Astrocyte (in vitro differentiated cells and primary cell): ENCODE results near the gene LDAH. TPM values are rescaled to one million over a fixed set of nuclear protein-coding genes. Genes with fewer than 3 reads are reported as not detected.

Experiments
- DNase-seq: peaks from one replicate; pipeline ENCODE4 v3.0.0-alpha.2; 2010; ENCODE audit warnings: low read depth
- FAIRE-seq: peaks from 2 replicates; lab custom pipeline; 2011; peaks lifted over from hg19 to GRCh38; lab: Jason Lieb, UNC
- H2AFZ ChIP-seq: 2 replicates; pipeline ENCODE4 v1.6.0; 2012; ENCODE audit warnings: low read depth, low read length, inconsistent platforms
- H3K27ac ChIP-seq: 2 replicates; pipeline ENCODE4 v1.5.1; 2011; ENCODE audit warnings: low read depth, low read length, inconsistent platforms
- H3K27me3 ChIP-seq: 2 replicates; pipeline ENCODE4 v1.6.0; 2011; ENCODE audit warnings: low read length, inconsistent platforms; ENCODE audit not compliant: insufficient read depth
- H3K36me3 ChIP-seq: 2 replicates; pipeline ENCODE4 v1.5.1; 2011; ENCODE audit warnings: low read length, inconsistent platforms; ENCODE audit not compliant: insufficient read depth
- H3K4me1 ChIP-seq: 2 replicates; pipeline ENCODE4 v1.5.1; 2011; ENCODE audit warnings: low read length, inconsistent platforms; ENCODE audit not compliant: insufficient read depth
- H3K4me2 ChIP-seq: 2 replicates; pipeline ENCODE4 v1.6.0; 2012; ENCODE audit warnings: low read length, inconsistent platforms
- H3K4me3 ChIP-seq: 2 replicates; pipeline ENCODE4 v1.5.1; 2011; ENCODE audit warnings: low read depth, mild to moderate bottlenecking, low read length, inconsistent platforms; ENCODE audit not compliant: insufficient read depth
- H3K79me2 ChIP-seq: 2 replicates; pipeline ENCODE4 v1.6.0; 2012; ENCODE audit warnings: mild to moderate bottlenecking, low read length, inconsistent platforms; ENCODE audit not compliant: insufficient read depth
- H3K9ac ChIP-seq: 2 replicates; pipeline ENCODE4 v1.6.0; 2012; ENCODE audit warnings: mild to moderate bottlenecking, low read length, inconsistent platforms
- H3K9me3 ChIP-seq: 2 replicates; pipeline ENCODE4 v1.5.1; 2012; ENCODE audit warnings: low read depth, mild to moderate bottlenecking, low read length, inconsistent platforms; ENCODE audit not compliant: insufficient read depth
- H4K20me1 ChIP-seq: 2 replicates; pipeline ENCODE4 v1.6.0; 2012; ENCODE audit warnings: low read length, inconsistent platforms; ENCODE audit not compliant: insufficient read depth
- H3K27ac Mint-ChIP-seq: one replicate; pipeline ENCODE4 v1.8.0; 2021; ENCODE audit warnings: mild to moderate bottlenecking, mixed read lengths; ENCODE audit not compliant: unreplicated experiment
- H3K27me3 Mint-ChIP-seq: one replicate; pipeline ENCODE4 v1.8.0; 2021; ENCODE audit warnings: low read depth, mixed read lengths; ENCODE audit not compliant: unreplicated experiment
- H3K36me3 Mint-ChIP-seq: one replicate; pipeline ENCODE4 v1.8.0; 2021; ENCODE audit warnings: low read depth, mixed read lengths; ENCODE audit not compliant: unreplicated experiment
- H3K4me1 Mint-ChIP-seq: one replicate; pipeline ENCODE4 v1.8.0; 2021; ENCODE audit warnings: low read depth, mixed read lengths; ENCODE audit not compliant: unreplicated experiment
- H3K4me3 Mint-ChIP-seq: one replicate; pipeline ENCODE4 v1.8.0; 2021; ENCODE audit warnings: mild to moderate bottlenecking, moderate library complexity, mixed read lengths; ENCODE audit not compliant: unreplicated experiment
- H3K9me3 Mint-ChIP-seq: one replicate; pipeline ENCODE4 v1.8.0; 2021; ENCODE audit warnings: mild to moderate bottlenecking, mixed read lengths; ENCODE audit not compliant: unreplicated experiment
- CTCF ChIP-seq: IDR thresholded peaks from 2 replicates; pipeline ENCODE4 v1.5.1; 2011; ENCODE audit warnings: low read depth, mild to moderate bottlenecking, inconsistent platforms, low read length, moderate library complexity; ENCODE audit not compliant: insufficient read depth
- EZH2 ChIP-seq: IDR thresholded peaks from 2 replicates; pipeline ENCODE4 v1.6.1; 2012; ENCODE audit warnings: mild to moderate bottlenecking, low read length, inconsistent platforms; ENCODE audit not compliant: insufficient read depth
- total RNA-seq: library from RNA; stranded (reverse); gene quantifications from 2 replicates; pipeline ENCODE4 v1.2.1, GENCODE V29; 2021

Gene LDAH
- total RNA-seq, 1 donor from 2014 or later, result 19.3 TPM

- Histone ChIP-seq H3K79me2 (peaks cover 16% of the 10 kb centered on the region), H3K9ac (no peak overlapping the region), H2AFZ (no peak overlapping the region), H3K27ac (no peak overlapping the region), H3K27me3 (no peaks in the 10 kb centered on the region), H3K4me3 (no peak overlapping the region), H3K36me3 (no peaks in the 10 kb centered on the region), H4K20me1 (peaks cover 12% of the 10 kb centered on the region), H3K4me1 (peaks cover 23% of the 10 kb centered on the region), H3K4me2 (no peak overlapping the region), H3K9me3 (no peaks in the 10 kb centered on the region)
- no peak overlapping the region for H3K27ac Mint-ChIP-seq
- peaks cover 7% of the 10 kb centered on the region for H3K36me3 Mint-ChIP-seq
- H3K27me3 Mint-ChIP-seq, result no peaks in the 10 kb centered on the region
- no peak overlapping the region for H3K4me3 Mint-ChIP-seq
- no peak for TF ChIP-seq EZH2
- no peak for TF ChIP-seq CTCF
- FAIRE-seq (no peak), DNase-seq (no peak)
- no peaks in the 10 kb centered on the region for H3K9me3 Mint-ChIP-seq
- peaks cover 27% of the 10 kb centered on the region for H3K4me1 Mint-ChIP-seq
These were observed 177.1 kb downstream of the LDAH start for GRCh38 chr2:20645761-20646160.

GRCh38 chr2:20645301-20645701 is 177.6 kb downstream of the LDAH start:
- Histone ChIP-seq H3K4me3 (no peak overlapping the region), H3K27me3 (no peaks in the 10 kb centered on the region), H3K9ac (no peak overlapping the region), H3K4me1 (peaks cover 21% of the 10 kb centered on the region), H3K9me3 (no peaks in the 10 kb centered on the region), H3K4me2 (no peak overlapping the region), H2AFZ (no peak overlapping the region), H3K27ac (no peak overlapping the region), H3K79me2 (peaks cover 16% of the 10 kb centered on the region), H3K36me3 (no peaks in the 10 kb centered on the region), H4K20me1 (peaks cover 14% of the 10 kb centered on the region)
- Mint-ChIP-seq H3K36me3 (peaks cover 7% of the 10 kb centered on the region), H3K9me3 (no peaks in the 10 kb centered on the region), H3K27me3 (no peaks in the 10 kb centered on the region), H3K4me3 (no peak overlapping the region), H3K4me1 (peaks cover 25% of the 10 kb centered on the region), H3K27ac (no peak overlapping the region)
- TF ChIP-seq EZH2, result no peak
- FAIRE-seq (no peak), DNase-seq (no peak)

GRCh38 chr2:20643826-20644225 is 179.1 kb downstream of the LDAH start:
- peaks cover 17% of the 10 kb centered on the region for H3K4me1 ChIP-seq
- H3K4me3 ChIP-seq, result no peak overlapping the region
- Mint-ChIP-seq H3K9me3 (no peaks in the 10 kb centered on the region), H3K4me3 (no peak overlapping the region), H3K36me3 (peaks cover 4% of the 10 kb centered on the region), H3K27ac (no peak overlapping the region), H3K27me3 (no peaks in the 10 kb centered on the region), H3K4me1 (peaks cover 17% of the 10 kb centered on the region)
- no peaks in the 10 kb centered on the region for H3K36me3 ChIP-seq
- no peaks in the 10 kb centered on the region for H3K27me3 ChIP-seq
- H3K9ac ChIP-seq, result no peak overlapping the region
- no peak overlapping the region for H3K27ac ChIP-seq
- H2AFZ ChIP-seq, result no peak overlapping the region
- no peak for TF ChIP-seq EZH2
- TF ChIP-seq CTCF, result no peak
- H3K9me3 ChIP-seq, result no peaks in the 10 kb centered on the region
- FAIRE-seq (no peak), DNase-seq (no peak)
- H3K79me2 ChIP-seq, result peaks cover 6% of the 10 kb centered on the region
- peaks cover 15% of the 10 kb centered on the region for H4K20me1 ChIP-seq
- no peak overlapping the region for H3K4me2 ChIP-seq
